HEK293T (cell line): ENCODE data around the gene STARD9.
"Not testable (repeated sequence)": the region's sequence is repeated elsewhere in the genome, so short reads cannot be mapped to it uniquely, and the experiment has no call there.

Source experiments
- FOXK2 ChIP-seq: fragments of 450-650 bp; IDR thresholded peaks from 2 replicates; pipeline ENCODE4 v1.6.1; 2016; ENCODE audit warnings: mild to moderate bottlenecking
- FOXM1 ChIP-seq: fragments of 450-650 bp; IDR thresholded peaks from 2 replicates; pipeline ENCODE4 v1.6.1; 2017; ENCODE audit warnings: mild to moderate bottlenecking, borderline replicate concordance
- HDGF ChIP-seq: fragments of 450-650 bp; IDR thresholded peaks from 2 replicates; pipeline ENCODE4 v1.6.1; 2017; ENCODE audit warnings: antibody characterized with exemption, borderline replicate concordance
- L3MBTL2 ChIP-seq: fragments of 450-650 bp; conservative IDR thresholded peaks from 2 replicates; pipeline ENCODE4 v1.6.1; 2016; ENCODE audit warnings: mild to moderate bottlenecking
- LEF1 ChIP-seq: fragments of 450-650 bp; IDR thresholded peaks from 2 replicates; pipeline ENCODE4 v1.6.1; 2017; ENCODE audit warnings: mild to moderate bottlenecking, borderline replicate concordance
- TARDBP ChIP-seq: fragments of 450-650 bp; IDR thresholded peaks from 2 replicates; pipeline ENCODE4 v1.6.1; 2016

DNA sequence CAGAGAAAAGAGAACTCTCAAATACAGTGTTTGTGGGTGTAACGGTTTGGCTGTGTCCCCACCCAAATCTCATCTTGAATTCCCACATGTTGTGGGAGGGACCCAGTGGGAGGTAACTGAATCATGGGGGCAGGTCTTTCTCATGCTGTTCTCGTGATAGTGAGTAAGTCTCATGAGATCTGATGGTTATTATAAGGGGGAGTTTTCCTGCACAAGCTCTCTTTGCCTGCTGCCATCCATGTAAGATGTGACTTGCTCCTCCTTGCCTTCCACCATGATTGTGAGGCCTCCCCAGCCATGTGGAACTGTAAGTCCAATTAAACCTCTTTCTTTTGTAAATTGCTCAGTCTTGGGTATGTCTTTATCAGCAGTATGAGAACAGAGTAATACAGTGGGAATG lies 186.4 kb downstream of the STARD9 start:
- not testable (repeated sequence) for TF ChIP-seq LEF1, HDGF, L3MBTL2, FOXK2, TARDBP, FOXM1
